GM12878 (cell line): Measurements from ENCODE around the gene ZKSCAN1.

Experiments
- EGR1 ChIP-seq, 2 experiments: IDR thresholded peaks; 1 replicate in 1 of 2; 2 replicates in 1 of 2; pipeline ENCODE4 v1.6.1; 2011 to 2012; ENCODE audit warnings: low read depth in 2 of 2, low read length in 2 of 2, borderline replicate concordance in 1 of 2, mild to moderate bottlenecking in 1 of 2, moderate library complexity in 1 of 2
- PBX3 ChIP-seq: IDR thresholded peaks from 2 replicates; pipeline ENCODE4 v1.6.1; 2011; ENCODE audit warnings: mild to moderate bottlenecking, low read depth, low read length, moderate library complexity; ENCODE audit not compliant: insufficient replicate concordance
- PKNOX1 ChIP-seq: fragments of 450-650 bp; IDR thresholded peaks from 2 replicates; pipeline ENCODE4 v1.6.1; 2016; ENCODE audit warnings: mild to moderate bottlenecking
- POLR2A ChIP-seq: IDR thresholded peaks from 2 replicates; pipeline ENCODE4 v1.6.1; 2011; ENCODE audit warnings: low read depth, mild to moderate bottlenecking, low read length
- TARDBP ChIP-seq: IDR thresholded peaks from 2 replicates; pipeline ENCODE4 v1.6.1; 2016; ENCODE audit warnings: borderline replicate concordance
- USF1 ChIP-seq: IDR thresholded peaks from 2 replicates; pipeline ENCODE4 v1.6.1; 2011; ENCODE audit warnings: borderline replicate concordance, low read depth, mild to moderate bottlenecking, moderate library complexity, mixed read lengths, low read length; ENCODE audit not compliant: insufficient read depth; ENCODE audit errors: extremely low read length
- ZBTB4 ChIP-seq: fragments of 450-650 bp; formaldehyde crosslinking; IDR thresholded peaks from 2 replicates; pipeline ENCODE4 v1.4.0; 2022; ENCODE audit warnings: mild to moderate bottlenecking, moderate library complexity
- ZSCAN29 ChIP-seq: fragments of 450-650 bp; IDR thresholded peaks from 2 replicates; pipeline ENCODE4 v1.6.1; 2017; ENCODE audit warnings: mild to moderate bottlenecking, moderate library complexity

GRCh38 chr7:100059251-100059739, 43.9 kb downstream of the ZKSCAN1 start:
- TF ChIP-seq PBX3 = no peak
- no peak for TF ChIP-seq ZBTB4
- no peak for TF ChIP-seq ZSCAN29
- no peak for TF ChIP-seq USF1
- no peak for TF ChIP-seq POLR2A
- no peak for TF ChIP-seq TARDBP
- TF ChIP-seq PKNOX1 = no peak
- TF ChIP-seq EGR1 (IDR thresholded peaks at IDR 0.05; ENCODE audit: borderline replicate concordance in 1 of 2, low read depth in 2 of 2, low read length in 2 of 2) = no peak
